HL-60 (cell line): ENCODE measurements around the gene CDCA4.

Experiments used
- DNase-seq, 2 experiments: peaks; one replicate each; pipeline ENCODE4 v3.0.0-alpha.2; 2010 to 2020; ENCODE audit warnings: low read depth in 1 of 2, low spot score in 1 of 2
- H3K27ac ChIP-seq: fragments of 250-450 bp; sonication (Bioruptor Pico); replicated peaks from 2 replicates; pipeline ENCODE4 v1.5.1; 2020; ENCODE audit warnings: mild to moderate bottlenecking, moderate library complexity
- H3K27me3 ChIP-seq: fragments of 250-450 bp; sonication (Bioruptor Pico); 2 replicates; pipeline ENCODE4 v1.5.1; 2021; ENCODE audit warnings: mild to moderate bottlenecking, moderate library complexity; ENCODE audit not compliant: insufficient read depth, poor library complexity, severe bottlenecking
- H3K4me3 ChIP-seq: replicated peaks from 2 replicates; pipeline ENCODE4 v1.5.1; 2011; ENCODE audit warnings: mild to moderate bottlenecking, control low read depth, low read length; ENCODE audit not compliant: insufficient read depth
- CTCF ChIP-seq: IDR thresholded peaks from one replicate; pipeline ENCODE4 v1.5.1; 2011; ENCODE audit warnings: low read length, control low read depth, inconsistent platforms; ENCODE audit not compliant: insufficient read depth
- GABPA ChIP-seq: IDR thresholded peaks from 2 replicates; pipeline ENCODE4 v1.6.1; 2012; ENCODE audit warnings: low read depth
- POLR2AphosphoS5 ChIP-seq: IDR thresholded peaks from 2 replicates; pipeline ENCODE4 v1.6.1; 2012; ENCODE audit warnings: low read depth
- REST ChIP-seq: IDR thresholded peaks from 2 replicates; pipeline ENCODE4 v1.6.1; 2012; ENCODE audit warnings: low read depth; ENCODE audit not compliant: insufficient replicate concordance
- SPI1 ChIP-seq: IDR thresholded peaks from 2 replicates; pipeline ENCODE4 v1.6.1; 2012; ENCODE audit warnings: low read depth, mild to moderate bottlenecking, borderline replicate concordance

The CDCA4 gene

GRCh38 chr14:104970231-104971068, 50.4 kb downstream of the CDCA4 start:
- DNase-seq, result no peak
- TF ChIP-seq REST (no peak), CTCF (no peak), POLR2AphosphoS5 (no peak), GABPA (no peak), SPI1 (no peak)
- no peak overlapping the region for H3K4me3 ChIP-seq
- H3K27me3 ChIP-seq, result peaks cover 34% of the 10 kb centered on the region
- H3K27ac ChIP-seq, result no peak overlapping the region

- no peak for TF ChIP-seq REST
- no peak for TF ChIP-seq POLR2AphosphoS5
- no peak for TF ChIP-seq CTCF
- TF ChIP-seq GABPA, result no peak
- no peak for TF ChIP-seq SPI1
These were observed 51.1 kb downstream of the CDCA4 start for GRCh38 chr14:104969741-104970230.

GRCh38 chr14:104968541-104969401, 52.1 kb downstream of the CDCA4 start:
- Histone ChIP-seq H3K4me3 (no peak overlapping the region), H3K27me3 (peaks cover 36% of the 10 kb centered on the region), H3K27ac (no peak overlapping the region)
- no peak for TF ChIP-seq SPI1
- TF ChIP-seq REST, result no peak
- TF ChIP-seq GABPA, result no peak
- TF ChIP-seq CTCF, result no peak
- no peak for TF ChIP-seq POLR2AphosphoS5
- DNase-seq, result no peak

More at GRCh38 chr14:104969741-104970230, 51.1 kb downstream of the CDCA4 start:
- DNase-seq, result no peak
- Histone ChIP-seq H3K27ac (no peak overlapping the region), H3K27me3 (peaks cover 36% of the 10 kb centered on the region), H3K4me3 (no peak overlapping the region)
